ENCODE results near the gene CELF4. TPM values are rescaled to one million over a fixed set of nuclear protein-coding genes. Genes with fewer than 3 reads are reported as not detected.

CELF4 gene
- total and polyA plus RNA-seq, 10 of the 15 experiments (the other 5 are each of a cell fraction or from before 2014, with no cell fraction given): 0.03 to 0.32 TPM; not detected in 8

- TF ChIP-seq BCL3 (IDR thresholded peaks at IDR 0.05; ENCODE audit: borderline replicate concordance, insufficient read depth, low read depth, low read length, poor library complexity, severe bottlenecking): no peak
- no peak for TF ChIP-seq ZNF622 (IDR thresholded peaks at IDR 0.05)
Measured at GRCh38 chr18:37400802-37401201, 164.8 kb downstream of the CELF4 start (continued).

GRCh38 chr18:37398248-37398920 lies 167.2 kb downstream of the CELF4 start:
- Histone ChIP-seq H3K27ac (ENCODE audit: control insufficient read depth, insufficient read depth) (no peak overlapping the region), H3K4me2 (ENCODE audit: control insufficient read depth, insufficient read depth) (no peak overlapping the region), H4K20me1 (ENCODE audit: control insufficient read depth, insufficient read depth) (no peaks in the 10 kb centered on the region), H3K9me3 (replicated peaks; ENCODE audit: control insufficient read depth, insufficient read depth, low read length) (no peaks in the 10 kb centered on the region), H3K4me3 (no peak overlapping the region), H3K79me2 (ENCODE audit: control insufficient read depth, insufficient read depth, low read length) (no peaks in the 10 kb centered on the region), H2AFZ (ENCODE audit: control insufficient read depth, low read depth, low read length) (no peak overlapping the region), H3K4me1 (ENCODE audit: control insufficient read depth, insufficient read depth, low read length) (peaks cover 2% of the 10 kb centered on the region; the same call in 1 of the 2 replicates), H3K9ac (ENCODE audit: control insufficient read depth, insufficient read depth, low read length) (no peak overlapping the region), H3K27me3 (replicated peaks in 1 of 2; ENCODE audit: control insufficient read depth in 2 of 2, insufficient read depth in 2 of 2, low read length in 1 of 2) (peaks cover 0 to 4% of the 10 kb centered on the region in 2 experiments; a peak in 2 of 4 replicates), H3K36me3 (ENCODE audit: control insufficient read depth in 2 of 2, insufficient read depth in 2 of 2, low read length in 1 of 2) (no peaks in the 10 kb centered on the region)
- SMC1A ChIA-PET (ENCODE audit: uncharacterized antibody, unreplicated experiment): no interaction called here
- ATAC-seq (no peak), FAIRE-seq (no peak), DNase-seq (ENCODE audit: low read depth, low spot score) (no peak)
- no peak for TF ChIP-seq ATF3 (IDR thresholded peaks at IDR 0.05; ENCODE audit: borderline replicate concordance, extremely low read depth, low read depth, low read length)
- no peak for TF ChIP-seq MYB (IDR thresholded peaks at IDR 0.05; ENCODE audit: borderline replicate concordance, low read depth, low read length)
- no peak for TF ChIP-seq CHD1 (IDR thresholded peaks at IDR 0.05; ENCODE audit: low read depth, low read length)
- TF ChIP-seq RBBP5 (conservative IDR thresholded peaks at IDR 0.05): no peak
- TF ChIP-seq CEBPZ (IDR thresholded peaks at IDR 0.05; ENCODE audit: low read depth, low read length): no peak
- no peak for TF ChIP-seq SMARCA5 (IDR thresholded peaks at IDR 0.05)
- TF ChIP-seq IKZF2 (IDR thresholded peaks at IDR 0.05): no peak
- TF ChIP-seq ZNF384 (IDR thresholded peaks at IDR 0.05; ENCODE audit: borderline replicate concordance, low read depth, low read length): no peak
- no peak for TF ChIP-seq NR2F1 (conservative IDR thresholded peaks at IDR 0.05)
- in situ Hi-C loops (cut with MboI): no loop called here
- BruUV-seq (replicated peaks): no TSS peak
- WGBS (ENCODE audit: insufficient coverage, insufficient replicate concordance, low lambda C conversion rate, missing lambda C conversion rate): 25% methylated on average over 14 of the region's 14 CpGs
- POLR2A ChIA-PET: no interaction called here
- intact Hi-C loops (cut with micrococcal nuclease; ENCODE audit: unreplicated experiment): no loop called here
- RAD21 ChIA-PET (ENCODE audit: unreplicated experiment): no interaction called here
- CTCF ChIA-PET: interaction anchor here (1.0 kb wide), 1 partner anchor 34 kb away, joined by 3 read pairs; no protein-coding TSS in a partner anchor

Measured in GM12878 (cell line).